ENCODE data around the gene BCAS3. TPM values are rescaled to one million over a fixed set of nuclear protein-coding genes. Genes with fewer than 3 reads are reported as not detected.

The BCAS3 gene
- total RNA-seq, 1 donor = 23.7 TPM

- DNase-seq (ENCODE audit: low read depth) = no peak
- TF ChIP-seq CTCF (IDR thresholded peaks at IDR 0.05; ENCODE audit: insufficient read depth, low read depth, low read length) = no peak
- H3K4me3 ChIP-seq (ENCODE audit: low read depth, low read length) = no peak overlapping the region
Observed at GRCh38 chr17:61132524-61132923, 454.9 kb downstream of the BCAS3 start.

- H3K4me3 ChIP-seq (ENCODE audit: low read depth, low read length) = no peak overlapping the region
- DNase-seq (ENCODE audit: low read depth) = no peak
- TF ChIP-seq CTCF (IDR thresholded peaks at IDR 0.05; ENCODE audit: insufficient read depth, low read depth, low read length) = no peak
Observed at GRCh38 chr17:61133853-61134252, 456.2 kb downstream of the BCAS3 start.

GRCh38 chr17:61134551-61135235 is 457.0 kb downstream of the BCAS3 start:
- no peak for DNase-seq (ENCODE audit: low read depth)

GRCh38 chr17:61135782-61136181 is 458.1 kb downstream of the BCAS3 start:
- TF ChIP-seq CTCF (IDR thresholded peaks at IDR 0.05; ENCODE audit: insufficient read depth, low read depth, low read length) = no peak
- DNase-seq (ENCODE audit: low read depth) = no peak
- no peak overlapping the region for H3K4me3 ChIP-seq (ENCODE audit: low read depth, low read length)

More at GRCh38 chr17:61134551-61135235, 457.0 kb downstream of the BCAS3 start:
- no peak overlapping the region for H3K4me3 ChIP-seq (ENCODE audit: low read depth, low read length)
- no peak for TF ChIP-seq CTCF (IDR thresholded peaks at IDR 0.05; ENCODE audit: insufficient read depth, low read depth, low read length)

- TF ChIP-seq CTCF (IDR thresholded peaks at IDR 0.05; ENCODE audit: insufficient read depth, low read depth, low read length) = no peak
- no peak for DNase-seq (ENCODE audit: low read depth)
- no peak overlapping the region for H3K4me3 ChIP-seq (ENCODE audit: low read depth, low read length)
Observed at GRCh38 chr17:61136296-61136695, 458.6 kb downstream of the BCAS3 start.

GRCh38 chr17:61139219-61139618 is 461.6 kb downstream of the BCAS3 start:
- no peak for TF ChIP-seq CTCF (IDR thresholded peaks at IDR 0.05; ENCODE audit: insufficient read depth, low read depth, low read length)
- peak; percentile 94 for DNase-seq (ENCODE audit: low read depth)
- no peak overlapping the region for H3K4me3 ChIP-seq (ENCODE audit: low read depth, low read length)
